GM18498 (cell line): ENCODE data around the gene ZNF619.

Experiments
- ATAC-seq: cut with Tn5 transposase; IDR thresholded peaks from one replicate; pipeline ENCODE4 v1.9.1; 2021; ENCODE audit warnings: mild to moderate bottlenecking, moderate library complexity; ENCODE audit not compliant: unreplicated experiment

ZNF619 gene

DNA sequence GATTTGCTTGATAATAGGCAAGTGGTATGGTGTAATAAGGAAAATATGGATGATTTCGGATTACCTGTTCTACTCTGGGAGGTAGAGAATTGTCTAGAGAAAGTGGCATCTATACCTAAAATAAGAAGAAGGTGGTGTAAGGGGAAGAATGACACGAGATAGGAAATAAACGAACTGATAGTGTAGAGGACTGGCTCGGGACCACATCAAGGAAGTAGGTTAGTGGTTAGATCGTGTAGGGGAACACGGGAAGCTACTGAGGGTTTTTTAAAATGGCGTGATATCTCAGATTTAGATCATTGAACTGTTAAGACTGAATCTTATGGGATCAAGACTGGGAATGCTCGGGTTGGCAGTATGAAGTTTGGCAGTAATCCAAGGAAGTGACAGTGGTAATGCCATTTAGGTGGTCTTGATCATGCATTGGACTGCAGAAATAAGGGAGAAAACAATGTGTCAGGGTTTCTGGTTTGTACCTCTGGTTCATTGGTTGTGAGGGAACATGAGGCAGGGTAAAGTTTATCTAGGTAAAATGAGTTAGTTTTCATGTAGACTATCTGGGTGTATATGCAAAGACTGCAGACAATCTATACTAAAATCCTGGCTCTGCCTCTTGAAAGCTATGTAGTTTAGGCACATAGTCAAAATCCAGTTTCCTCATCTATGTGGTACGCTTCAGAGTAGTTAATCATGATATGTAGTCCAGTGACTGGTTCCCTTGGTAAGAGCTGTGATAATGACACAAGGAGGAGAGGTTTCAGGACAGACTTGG lies 12.4 kb upstream of the ZNF619 start:
- no peak for ATAC-seq

GRCh38 chr3:40465111-40465407 lies 11.9 kb upstream of the ZNF619 start:
- no peak for ATAC-seq

DNA sequence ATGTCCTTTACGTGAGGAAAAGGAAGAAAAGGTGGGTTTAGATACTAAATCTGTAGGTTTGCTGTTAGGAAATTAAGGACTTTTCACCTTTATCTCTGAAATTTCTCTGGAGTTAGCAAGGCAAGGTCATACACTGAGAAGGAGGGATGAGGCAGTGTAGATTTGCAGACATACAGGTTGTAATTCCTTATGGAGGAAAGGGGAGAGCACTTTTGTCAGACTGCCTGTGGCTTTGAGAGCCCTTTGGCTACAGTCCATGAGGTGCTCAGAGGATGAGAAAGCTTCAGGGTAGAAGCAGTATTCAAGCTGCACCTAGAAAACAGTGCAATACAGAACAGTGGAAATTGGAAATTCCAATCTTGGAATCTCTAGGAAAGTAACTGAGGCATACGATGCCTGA lies 11.5 kb upstream of the ZNF619 start:
- no peak for ATAC-seq

DNA sequence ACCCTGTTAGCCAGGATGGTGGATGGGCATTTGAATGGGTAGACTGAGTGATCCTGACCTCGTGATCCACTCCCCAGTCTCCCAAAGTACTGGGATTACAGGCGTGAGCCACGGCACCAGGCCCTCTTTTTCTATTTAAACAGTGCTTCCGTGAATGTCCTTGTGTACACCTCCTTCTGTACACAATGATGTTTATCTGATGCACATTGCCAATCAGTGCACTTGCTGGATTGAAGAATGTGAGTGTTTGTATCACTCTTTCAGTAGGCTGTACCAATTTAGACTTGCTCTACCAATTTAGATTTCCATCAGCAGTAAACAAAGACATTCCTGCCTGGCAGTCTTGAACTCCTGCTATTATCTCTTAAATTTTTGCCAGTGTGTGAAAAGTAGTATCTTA lies 8.9 kb upstream of the ZNF619 start:
- ATAC-seq: no peak

DNA sequence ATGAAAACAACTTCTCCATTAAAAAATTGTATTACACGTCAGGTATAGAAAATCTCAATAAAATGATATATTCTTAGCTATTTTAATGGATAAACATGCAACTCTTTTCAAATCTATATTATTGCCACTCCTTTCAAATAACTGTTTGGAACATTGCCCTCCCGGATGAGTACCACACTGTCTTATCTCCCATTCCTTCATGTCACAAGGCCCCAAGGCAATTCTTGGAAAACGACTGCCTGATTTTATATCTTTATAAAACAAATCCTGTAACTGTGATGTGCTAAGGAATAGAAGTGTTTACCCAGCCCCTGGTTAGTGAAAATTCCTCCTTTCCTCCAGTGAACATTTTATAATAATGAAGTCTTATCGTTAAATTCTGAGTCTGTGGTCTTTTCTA lies 6.2 kb upstream of the ZNF619 start:
- ATAC-seq: no peak

GRCh38 chr3:40477666-40478065 lies 744 bp downstream of the ZNF619 start:
- ATAC-seq: no peak

DNA sequence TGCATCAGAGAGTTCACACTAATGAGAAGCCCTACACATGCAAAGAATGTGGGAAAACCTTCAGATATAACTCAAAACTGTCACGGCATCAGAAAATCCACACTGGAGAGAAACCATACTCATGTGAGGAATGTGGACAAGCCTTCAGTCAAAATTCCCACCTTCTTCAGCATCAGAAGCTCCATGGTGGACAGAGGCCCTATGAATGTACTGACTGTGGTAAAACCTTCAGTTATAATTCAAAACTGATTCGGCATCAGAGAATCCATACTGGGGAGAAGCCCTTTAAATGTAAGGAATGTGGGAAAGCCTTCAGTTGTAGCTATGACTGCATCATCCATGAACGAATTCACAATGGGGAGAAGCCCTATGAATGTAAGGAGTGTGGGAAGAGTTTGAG lies 10.2 kb downstream of the ZNF619 start:
- ATAC-seq: no peak

DNA sequence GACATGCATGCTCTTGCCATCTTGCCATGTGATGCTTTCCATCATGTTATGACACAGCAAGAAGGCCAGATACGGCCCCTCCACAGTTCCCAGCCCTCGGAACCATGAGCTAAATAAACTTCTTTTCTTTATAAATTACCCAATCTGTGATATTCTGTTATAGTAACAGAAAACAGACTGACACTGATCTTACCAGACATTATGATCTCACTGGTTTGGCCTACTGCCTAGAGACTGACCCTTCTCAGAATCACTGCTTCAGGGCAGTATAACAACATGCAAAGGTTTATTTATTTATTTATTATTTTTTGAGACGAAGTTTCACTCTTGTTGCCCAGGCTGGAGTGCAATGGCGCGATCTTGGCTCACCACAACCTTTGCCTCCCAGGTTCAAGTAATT lies 14.0 kb downstream of the ZNF619 start:
- no peak for ATAC-seq

- no peak for ATAC-seq
Measured at GRCh38 chr3:40494698-40495097, 17.8 kb downstream of the ZNF619 start.

GRCh38 chr3:40497288-40497687 lies 20.4 kb downstream of the ZNF619 start:
- ATAC-seq: no peak

DNA sequence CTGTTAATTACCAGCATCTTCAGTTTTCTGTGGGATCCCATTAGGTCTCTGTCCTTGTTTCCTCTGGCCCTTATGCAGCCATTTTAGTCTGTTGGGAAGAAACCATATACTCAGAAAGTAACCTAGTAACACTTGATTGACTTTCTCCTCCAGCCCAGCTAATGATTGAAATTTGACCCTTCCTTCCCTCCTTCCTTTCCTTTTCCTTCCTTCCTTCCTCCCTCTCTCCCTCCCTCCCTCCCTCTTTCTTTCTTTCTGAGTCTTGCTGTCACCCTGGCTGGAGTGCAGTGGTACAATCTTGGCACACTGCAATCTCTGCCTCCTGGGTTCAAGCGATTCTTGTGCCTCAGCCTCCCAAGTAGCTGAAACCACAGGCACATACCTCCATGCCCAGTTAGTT lies 23.0 kb downstream of the ZNF619 start:
- no peak for ATAC-seq

- ATAC-seq: no peak
Measured at GRCh38 chr3:40502034-40502433, 25.1 kb downstream of the ZNF619 start.

DNA sequence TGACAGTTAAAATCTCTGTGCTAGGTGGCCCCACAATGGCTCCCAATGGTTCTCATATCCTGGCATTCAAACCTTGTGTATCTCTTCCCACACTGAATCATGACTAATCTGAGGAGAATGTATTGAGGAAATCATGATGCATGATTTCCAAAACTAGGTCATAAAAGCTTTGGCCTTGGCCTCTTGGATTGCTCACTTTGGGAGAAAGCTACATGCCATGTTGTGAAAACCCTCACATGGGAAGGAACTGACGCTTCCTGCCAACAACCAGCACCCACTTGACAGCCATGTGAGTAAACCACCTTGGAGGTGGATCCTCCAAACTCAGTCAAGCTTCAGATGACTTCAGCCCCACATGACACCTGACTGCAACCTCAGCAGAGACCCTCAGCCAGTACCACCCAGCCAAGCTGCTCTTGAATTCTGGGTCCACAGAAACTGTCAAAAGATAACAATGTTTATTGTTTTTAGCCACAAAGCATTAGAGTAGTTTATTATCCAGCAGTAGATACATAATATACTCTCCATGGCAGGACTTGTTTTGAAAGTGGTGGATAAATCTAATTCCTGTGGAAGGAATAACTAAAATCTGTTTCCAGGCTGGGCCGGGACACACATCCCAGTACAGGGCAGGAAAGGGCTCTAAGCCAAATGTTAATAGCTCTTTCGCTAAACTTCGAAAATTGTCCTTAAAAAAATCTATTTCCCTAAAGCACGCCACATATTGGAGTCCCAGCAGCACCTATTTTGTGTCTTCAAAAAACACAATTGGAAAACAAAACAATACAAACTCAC lies 27.9 kb downstream of the ZNF619 start:
- ATAC-seq: no peak

DNA sequence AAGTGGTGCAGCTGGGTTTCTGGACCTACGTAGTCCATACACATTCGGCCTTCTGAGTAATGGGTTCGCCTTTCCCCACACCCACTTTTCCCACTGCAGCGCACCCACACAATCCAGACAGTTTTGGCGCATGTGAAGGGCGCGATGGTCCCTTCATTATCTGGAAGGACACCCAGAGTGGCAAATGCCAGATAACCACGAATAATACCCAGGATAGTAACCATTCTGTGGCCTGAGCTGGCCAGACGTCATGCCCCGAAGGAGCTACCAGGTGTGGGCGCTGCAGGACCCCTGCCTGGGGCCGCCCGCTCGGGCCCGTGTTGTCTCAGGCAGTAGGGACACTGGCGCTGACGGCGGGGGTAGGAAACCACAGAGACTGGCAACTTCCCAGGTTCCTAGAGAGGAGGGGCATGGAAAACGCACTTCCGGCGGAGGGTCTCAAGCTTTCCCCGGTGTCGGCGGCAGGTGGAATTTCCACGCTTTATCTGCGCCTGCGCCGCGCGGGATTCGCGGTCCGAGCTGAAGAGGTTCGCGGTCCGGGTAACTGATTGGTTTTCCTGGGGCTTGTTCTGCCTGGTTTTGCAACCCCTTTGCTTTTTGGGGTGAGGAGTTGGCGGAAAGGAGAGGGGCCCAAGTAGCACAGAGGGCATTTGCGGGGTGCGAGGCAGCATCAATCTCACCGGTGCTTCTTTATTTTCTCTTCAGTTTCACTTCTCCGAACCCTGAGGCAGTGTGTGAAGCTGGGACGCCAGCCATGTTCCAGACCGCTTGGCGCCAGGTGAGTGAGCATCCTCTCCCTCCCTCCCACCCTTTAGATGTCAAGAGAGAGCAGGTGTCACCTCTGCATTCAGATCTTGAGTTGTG lies 28.9 kb downstream of the ZNF619 start, which contains the start of gene ZNF620:
Gene ZNF620 (plus strand): TSS at position 441 of the 864 bp plus-strand sequence. CDS start 314 bp downstream, at position 755.
- ATAC-seq: peak; percentile 87

DNA sequence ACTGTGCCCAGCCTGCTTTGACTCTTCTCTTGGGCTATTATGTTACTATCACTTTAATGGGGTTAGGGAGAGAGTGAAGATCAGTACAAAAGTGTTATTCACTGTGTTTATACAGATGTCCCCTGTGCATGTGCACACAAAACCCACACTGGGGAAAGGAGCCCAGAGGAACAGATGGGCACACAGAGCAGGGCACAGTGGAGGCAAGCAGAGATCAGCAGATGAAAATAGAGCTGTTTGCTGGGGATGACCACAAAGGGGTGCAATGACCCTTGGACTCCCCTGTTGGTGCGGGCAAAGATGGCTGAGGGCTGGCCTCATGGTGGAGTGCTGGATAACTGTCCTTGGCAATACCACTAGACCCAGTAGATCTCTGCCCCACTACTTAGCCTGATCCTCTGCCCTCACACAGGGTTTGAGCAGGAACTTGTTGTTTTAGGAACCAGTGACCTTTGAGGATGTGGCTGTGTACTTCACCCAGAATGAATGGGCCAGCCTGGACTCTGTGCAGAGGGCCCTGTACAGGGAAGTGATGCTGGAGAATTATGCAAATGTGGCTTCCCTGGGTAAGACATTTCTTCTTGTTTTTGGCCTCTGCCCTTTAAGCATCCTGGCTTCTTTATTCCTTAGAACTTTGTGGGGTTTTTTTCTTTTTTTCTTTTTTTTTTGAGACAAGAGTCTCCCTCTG lies 34.3 kb downstream of the ZNF619 start:
- ATAC-seq: no peak

DNA sequence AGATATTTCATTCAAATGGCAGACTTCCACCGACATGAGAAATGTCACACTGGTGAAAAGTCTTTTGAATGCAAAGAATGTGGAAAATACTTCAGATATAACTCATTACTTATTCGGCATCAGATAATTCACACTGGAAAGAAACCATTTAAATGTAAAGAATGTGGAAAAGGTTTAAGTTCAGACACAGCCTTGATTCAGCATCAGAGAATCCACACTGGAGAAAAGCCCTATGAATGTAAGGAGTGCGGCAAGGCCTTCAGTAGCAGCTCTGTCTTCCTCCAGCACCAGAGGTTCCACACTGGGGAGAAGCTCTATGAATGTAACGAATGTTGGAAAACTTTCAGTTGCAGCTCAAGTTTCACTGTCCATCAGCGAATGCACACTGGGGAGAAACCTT lies 39.3 kb downstream of the ZNF619 start:
- ATAC-seq: no peak

GRCh38 chr3:40518067-40518466 lies 41.1 kb downstream of the ZNF619 start:
- no peak for ATAC-seq

- no peak for ATAC-seq
Measured at GRCh38 chr3:40518848-40519247, 41.9 kb downstream of the ZNF619 start.

DNA sequence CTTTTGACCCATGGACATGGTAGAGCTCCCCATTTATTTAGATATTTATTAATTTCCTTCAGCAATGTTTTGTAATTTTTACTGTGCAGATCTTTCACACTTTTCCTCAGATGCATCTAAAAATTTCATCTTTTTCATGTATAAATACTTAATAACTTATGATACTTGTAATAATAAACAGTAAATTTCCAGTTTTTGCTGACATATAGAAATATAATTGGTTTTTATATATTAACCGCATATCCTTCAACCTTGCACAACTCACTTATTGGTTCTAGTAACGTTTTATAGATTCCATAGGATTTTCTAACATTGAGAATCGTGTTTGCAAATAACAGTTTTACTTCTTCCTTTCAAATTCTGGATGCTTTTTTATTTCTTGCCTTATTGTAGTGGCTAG lies 44.3 kb downstream of the ZNF619 start:
- ATAC-seq: no peak

- ATAC-seq: no peak
Measured at GRCh38 chr3:40523781-40524180, 46.9 kb downstream of the ZNF619 start.

DNA sequence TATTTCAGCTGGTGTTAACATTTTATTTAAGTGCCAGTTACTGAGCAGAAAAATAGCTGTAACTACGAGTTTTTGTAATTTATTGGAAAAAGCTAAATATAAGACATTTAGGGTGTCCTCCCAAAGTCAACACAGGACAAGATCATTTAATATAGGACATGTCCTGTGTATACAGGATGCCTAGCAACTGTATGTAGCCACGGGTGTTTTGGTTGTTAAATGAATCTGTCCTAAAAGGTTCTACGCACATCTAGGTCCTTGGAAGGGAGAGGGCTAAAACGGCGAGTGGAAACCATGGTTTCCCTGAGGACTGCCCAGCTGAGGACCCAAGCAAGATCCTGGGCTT lies 47.3 kb downstream of the ZNF619 start:
- ATAC-seq: peak; percentile 21
